CD4-positive, alpha-beta T cell treated with Interferon alpha-2 for 1 hour (primary cell): ENCODE measurements around the gene NUMB.
"Not testable (repeated sequence)": the region's sequence is repeated elsewhere in the genome, so short reads cannot be mapped to it uniquely, and the experiment has no call there.

ENCODE experiments used
- DNase-seq, 2 donors: peaks; one replicate each; pipeline ENCODE4 v3.0.0-alpha.2; 2020 to 2022

The NUMB gene

DNA sequence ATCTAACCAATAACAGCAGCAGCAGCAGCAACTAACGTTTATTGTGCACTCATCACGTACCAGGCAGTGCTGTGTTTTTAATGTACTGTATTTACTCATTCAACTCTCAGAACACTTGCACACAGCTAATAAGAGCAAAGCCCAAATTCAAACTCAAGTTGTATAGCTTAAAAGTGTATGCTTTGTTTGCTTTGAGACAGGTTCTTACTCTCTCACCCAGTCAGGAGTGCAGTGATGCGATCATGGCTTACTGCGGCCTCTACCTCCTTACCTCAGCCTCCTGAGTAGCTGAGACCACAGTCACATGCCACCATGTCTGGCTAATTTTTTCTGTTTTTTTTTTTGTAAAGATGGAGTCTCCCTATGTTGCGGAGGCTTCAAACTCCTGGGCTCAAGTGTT is 115.7 kb downstream of the NUMB start:
- DNase-seq = no peak

GRCh38 chr14:73339846-73340595 is 118.3 kb downstream of the NUMB start:
- DNase-seq = no peak

GRCh38 chr14:73339206-73339605 is 119.1 kb downstream of the NUMB start:
- no peak for DNase-seq

DNA sequence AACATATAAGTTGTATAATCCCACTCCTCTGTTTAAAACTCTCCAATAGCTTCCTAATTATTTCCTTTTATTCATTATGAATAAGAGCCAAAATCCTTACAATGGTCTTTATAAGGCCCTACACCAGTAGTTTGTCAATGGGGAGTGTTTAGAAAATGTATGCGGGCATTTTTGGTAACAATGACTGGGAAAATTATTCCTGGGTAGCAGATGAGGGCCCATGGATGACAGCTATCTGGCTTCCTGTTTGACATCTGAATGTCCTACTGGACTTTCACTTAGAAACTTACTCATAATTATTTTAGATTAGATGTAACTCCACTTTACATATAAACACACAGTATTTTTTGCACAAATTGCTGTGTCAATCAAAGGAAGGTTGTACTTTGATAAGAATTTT is 119.8 kb downstream of the NUMB start:
- no peak for DNase-seq

DNA sequence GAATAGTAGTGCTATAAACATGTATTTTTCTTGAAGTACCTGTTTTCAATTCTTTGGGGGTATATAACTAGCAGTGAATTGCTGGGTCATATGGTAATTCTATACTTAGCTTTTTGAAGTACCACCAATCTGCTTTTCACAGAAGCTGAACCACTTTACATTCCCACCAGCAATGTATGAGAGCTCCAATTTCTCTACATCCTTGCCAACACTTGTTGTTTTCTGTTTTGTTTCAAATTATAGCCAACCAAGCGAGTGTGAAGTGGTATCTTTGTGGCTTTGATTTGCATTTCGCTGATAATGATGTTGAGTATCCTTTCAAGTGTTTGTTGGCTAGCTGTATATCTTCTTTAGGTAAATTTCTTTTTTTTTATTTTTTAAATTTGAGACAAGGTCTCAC is 125.3 kb downstream of the NUMB start:
- no peak for DNase-seq

- peak in 1 of 2 donors; percentile 39 for DNase-seq
Measured at GRCh38 chr14:73325630-73326299, 132.6 kb downstream of the NUMB start.

DNA sequence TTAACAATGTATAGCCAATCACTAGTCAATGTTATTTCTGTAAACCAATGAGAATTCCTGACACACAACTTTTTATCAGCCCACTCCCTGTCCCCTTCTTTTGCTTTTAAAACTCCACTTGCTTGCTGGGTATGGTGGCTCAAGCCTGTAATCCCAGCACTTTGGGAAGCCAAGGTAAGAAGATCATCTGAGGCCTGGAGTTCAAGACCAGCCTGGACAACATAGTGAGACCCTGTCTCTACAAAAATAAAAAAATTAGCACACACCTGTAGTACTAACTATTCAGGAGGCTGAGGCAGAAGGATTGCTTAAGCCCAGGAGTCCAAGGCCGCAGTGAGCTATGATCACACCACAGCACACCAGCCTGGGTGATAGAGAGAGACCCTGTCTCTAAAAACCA is 133.3 kb downstream of the NUMB start:
- no peak for DNase-seq

GRCh38 chr14:73324533-73324932 is 133.8 kb downstream of the NUMB start:
- DNase-seq = no peak

- no peak for DNase-seq
Measured at GRCh38 chr14:73323896-73324399, 134.4 kb downstream of the NUMB start.

- DNase-seq = no peak
Measured at GRCh38 chr14:73313151-73313550, 145.2 kb downstream of the NUMB start.

- DNase-seq = no peak
Measured at GRCh38 chr14:73312687-73313086, 145.7 kb downstream of the NUMB start.

DNA sequence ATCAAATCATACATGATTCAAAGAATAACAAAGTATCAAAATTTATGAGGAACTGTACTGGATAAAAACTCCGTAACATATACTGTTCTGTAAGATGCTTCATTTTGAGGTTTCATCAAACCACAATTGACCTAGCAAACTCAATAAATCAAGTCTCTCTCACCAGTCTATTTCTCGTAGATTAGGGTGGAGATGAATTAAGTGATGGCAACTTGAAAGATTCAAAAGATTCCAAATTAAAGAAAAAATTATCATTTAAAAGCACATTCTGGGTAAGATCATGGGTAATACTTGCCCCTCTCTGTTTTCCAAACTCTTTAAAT is 146.7 kb downstream of the NUMB start:
- no peak for DNase-seq

DNA sequence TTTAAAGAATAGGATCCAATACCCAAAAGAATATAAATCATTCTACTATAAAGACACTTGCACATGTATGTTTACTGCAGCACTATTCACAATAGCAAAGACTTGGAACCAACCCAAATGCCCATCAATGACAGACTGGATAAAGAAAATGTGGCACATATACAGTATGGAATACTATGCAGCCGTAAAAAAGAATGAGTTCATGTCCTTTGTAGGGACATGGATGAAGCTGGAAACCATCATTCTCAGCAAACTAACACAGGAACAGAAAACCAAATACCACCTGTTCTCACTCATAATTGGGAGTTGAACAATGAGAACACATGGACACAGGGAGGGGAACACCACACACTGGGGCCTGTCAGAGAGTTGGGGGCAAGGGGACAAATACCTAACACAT is 149.1 kb downstream of the NUMB start:
- not testable (repeated sequence) for DNase-seq

DNA sequence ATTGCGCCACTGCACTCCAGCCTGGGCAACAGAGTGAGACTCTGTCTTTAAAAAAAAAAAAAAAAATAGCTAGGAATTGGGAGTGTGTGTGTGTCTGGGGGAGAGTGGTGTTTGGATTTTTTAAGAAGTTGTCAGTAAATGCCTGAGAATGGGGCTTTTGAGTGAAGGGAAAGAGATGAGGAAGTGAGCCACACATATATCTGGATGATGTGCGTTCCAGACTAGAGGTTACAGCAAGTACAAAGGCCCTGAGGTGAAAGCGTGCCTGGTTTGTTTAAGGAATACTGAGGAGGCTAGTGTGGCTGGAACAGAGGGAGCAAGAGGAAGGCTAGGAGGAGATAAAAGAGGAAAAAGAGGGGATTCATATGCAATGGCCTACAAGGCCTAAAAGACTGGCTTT is 151.1 kb downstream of the NUMB start:
- no peak for DNase-seq

- no peak for DNase-seq
Measured at GRCh38 chr14:73305499-73305898, 152.8 kb downstream of the NUMB start.

- peak; percentile 4 to 58 for DNase-seq
Measured at GRCh38 chr14:73295198-73295796, 163.0 kb downstream of the NUMB start.

DNA sequence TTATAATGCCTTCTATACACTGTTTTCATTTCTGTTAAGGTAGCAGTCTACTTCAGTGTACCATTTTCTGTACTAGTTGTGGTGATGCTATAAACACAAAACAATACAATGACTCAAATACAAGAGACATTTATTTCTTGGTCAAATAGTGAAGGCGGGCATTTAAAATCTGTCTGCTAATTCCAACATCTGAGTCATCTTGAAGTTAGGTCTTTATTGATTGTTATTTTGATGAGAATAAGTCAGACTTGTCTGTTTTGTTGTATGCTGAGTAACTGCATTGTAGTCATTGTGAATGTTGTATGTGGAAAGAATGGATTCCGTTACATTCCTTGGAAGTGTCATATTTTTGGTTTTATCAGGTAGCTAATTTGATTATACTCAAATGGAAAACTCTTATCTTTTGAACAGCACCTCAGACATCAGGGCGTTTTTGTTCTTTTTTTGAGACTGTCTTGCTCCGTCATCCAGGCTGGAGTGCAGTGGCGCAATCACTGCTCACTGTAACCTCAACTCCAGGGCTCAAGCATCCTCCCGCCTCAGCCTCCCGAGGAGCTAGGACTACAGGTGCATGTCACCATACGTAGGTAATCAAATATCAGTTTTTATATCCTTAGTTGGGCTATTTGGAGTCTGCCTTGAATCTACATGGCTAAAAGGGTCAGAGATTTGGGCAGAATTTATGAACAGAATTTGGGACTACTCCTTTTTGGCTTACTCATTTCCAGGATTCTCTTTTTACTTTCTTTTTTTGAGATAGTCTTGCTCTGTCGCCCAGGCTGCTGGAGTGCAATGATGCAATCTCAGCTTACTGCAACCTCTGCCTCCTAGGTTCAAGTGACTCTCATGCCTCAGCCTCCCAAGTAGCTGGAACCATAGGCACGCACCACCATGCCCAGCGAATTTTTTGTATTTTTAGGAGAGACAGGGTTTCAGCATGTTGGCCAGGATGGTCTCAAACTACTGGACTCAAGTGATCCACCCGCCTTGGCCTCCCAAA is 164.3 kb downstream of the NUMB start:
- DNase-seq = no peak

DNA sequence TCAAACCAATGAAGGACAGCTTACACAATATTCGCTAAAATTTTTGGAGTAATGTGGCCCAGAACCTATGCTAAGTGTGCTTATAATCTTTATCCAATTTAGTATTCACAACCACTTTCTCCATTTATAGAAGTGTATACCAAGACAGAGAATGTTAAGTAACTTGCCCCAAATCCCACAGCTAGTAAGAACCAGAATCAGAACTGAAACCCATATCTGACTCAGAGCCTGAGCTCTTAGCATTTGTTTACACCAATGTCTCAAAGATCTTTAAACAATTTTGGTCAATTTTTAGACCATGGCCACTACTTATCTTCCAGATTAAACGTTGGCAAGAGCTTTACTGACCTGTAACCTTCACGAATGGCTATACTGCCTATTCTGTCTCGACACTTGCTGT is 168.1 kb downstream of the NUMB start:
- DNase-seq = no peak

- DNase-seq = no peak
Measured at GRCh38 chr14:73289729-73290128, 168.6 kb downstream of the NUMB start.

DNA sequence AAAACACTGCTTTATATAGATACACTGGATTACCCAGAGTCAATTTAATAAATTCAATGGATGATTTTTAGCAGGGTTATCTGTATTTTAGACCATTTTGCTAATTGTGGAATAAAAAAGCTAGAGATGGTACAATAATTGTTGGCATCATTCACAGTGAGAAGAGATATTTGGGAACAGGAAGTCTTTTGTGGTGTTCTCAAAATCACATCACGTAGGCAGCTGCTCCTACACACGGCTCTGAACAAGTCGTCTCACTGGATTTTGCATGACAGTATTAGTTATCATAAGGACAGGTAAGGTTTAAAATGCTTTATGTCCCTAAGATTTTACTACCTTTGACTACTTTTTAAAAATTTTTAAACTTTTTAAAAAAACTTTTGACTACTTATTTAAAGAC is 169.0 kb downstream of the NUMB start:
- DNase-seq = no peak

DNA sequence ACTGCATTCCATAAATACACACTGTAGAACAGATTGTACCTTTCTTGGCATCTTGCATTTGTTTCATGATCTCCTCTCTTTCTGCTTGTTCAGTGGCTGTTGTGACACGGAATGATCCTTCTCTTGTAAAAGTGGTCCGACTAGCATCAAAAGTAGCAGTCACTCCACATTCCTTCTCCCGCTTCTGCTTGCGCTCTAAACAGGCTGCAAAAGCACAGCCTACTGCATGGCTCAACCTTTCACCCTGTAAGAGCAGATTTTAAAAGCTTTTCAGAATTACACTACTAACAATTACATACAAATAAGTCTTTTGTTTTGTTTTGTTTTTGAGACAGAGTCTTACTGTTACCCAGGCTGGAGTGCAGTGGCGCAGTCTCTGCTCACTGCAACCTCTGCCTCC is 171.3 kb downstream of the NUMB start:
- no peak for DNase-seq

GRCh38 chr14:73286598-73286997 is 171.7 kb downstream of the NUMB start:
- DNase-seq = no peak

DNA sequence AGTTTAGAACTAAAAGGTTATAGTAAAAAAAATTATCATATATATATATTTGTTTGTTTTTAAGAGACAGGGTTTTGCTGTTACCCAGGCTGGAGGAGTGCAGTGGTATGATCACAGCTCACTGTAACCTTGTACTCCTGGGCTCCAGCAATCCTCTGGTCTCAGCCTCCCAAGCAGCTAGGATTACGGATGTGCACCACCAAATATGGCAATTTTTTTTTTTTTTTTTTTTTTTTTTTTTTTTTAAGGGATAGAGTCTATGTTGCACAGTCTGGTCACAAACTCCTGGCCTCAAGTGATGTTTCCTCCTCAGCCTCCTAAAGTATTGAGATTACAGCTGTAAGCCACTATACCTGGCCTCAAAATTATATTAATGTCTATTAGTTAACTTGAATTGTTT is 172.4 kb downstream of the NUMB start:
- DNase-seq = no peak
